ENCODE results near the gene UBXN6. TPM values are rescaled to one million over a fixed set of nuclear protein-coding genes. Genes with fewer than 3 reads are reported as not detected.
A peak's percentile ranks its signal among the peaks of the same experiment; 100 is the strongest.

The UBXN6 gene
- total and polyA plus RNA-seq, 2 of the 8 experiments (the other 6 are each of a cell fraction or from before 2014, with no cell fraction given): 28.0 to 43.8 TPM

GRCh38 chr19:4474514-4475022, 17.0 kb upstream of the UBXN6 start (continued):
- TF ChIP-seq CHD7 (IDR thresholded peaks at IDR 0.05; ENCODE audit: insufficient replicate concordance, low read length) (no peak), KDM5A (IDR thresholded peaks at IDR 0.05; ENCODE audit: low read length) (no peak), RNF2 (IDR thresholded peaks at IDR 0.05; ENCODE audit: borderline replicate concordance, low read depth, low read length, missing control alignments, poor library complexity, severe bottlenecking) (no peak), HDAC2 (IDR thresholded peaks at IDR 0.05; ENCODE audit: borderline replicate concordance in 1 of 2, low read depth in 2 of 2, low read length in 2 of 2) (no peak), TCF12 (IDR thresholded peaks at IDR 0.05; ENCODE audit: low read depth, low read length) (no peak), MAFK (IDR thresholded peaks at IDR 0.05; ENCODE audit: low read depth, low read length) (no peak), CTBP2 (IDR thresholded peaks at IDR 0.05; ENCODE audit: borderline replicate concordance, insufficient read depth, insufficient read length, low read length) (no peak), SP1 (IDR thresholded peaks at IDR 0.05; ENCODE audit: low read depth, low read length) (peak; percentile 93), MAX (IDR thresholded peaks at IDR 0.05) (no peak), KDM1A (IDR thresholded peaks at IDR 0.05; ENCODE audit: borderline replicate concordance, low read length) (no peak)
